HepG2 (cell line): ENCODE results near the gene COPS6. TPM values are rescaled to one million over a fixed set of nuclear protein-coding genes. Genes with fewer than 3 reads are reported as not detected.

ENCODE experiments used
- BATF2 ChIP-seq: sonication (generic); formaldehyde crosslinking; IDR thresholded peaks from 2 replicates; pipeline ENCODE4 v1.8.0; 2022; ENCODE audit warnings: mild to moderate bottlenecking, missing genetic modification reagents, moderate library complexity
- CHD2 ChIP-seq: IDR thresholded peaks from 2 replicates; pipeline ENCODE4 v1.6.1; 2011; ENCODE audit warnings: low read depth, low read length, improper control_type of control experiment
- DBP ChIP-seq: sonication (generic); formaldehyde crosslinking; IDR thresholded peaks from 2 replicates; pipeline ENCODE4 v1.4.0; 2020; ENCODE audit warnings: missing genetic modification reagents; ENCODE audit errors: not compliant biosample characterization
- DNMT3B ChIP-seq: conservative IDR thresholded peaks from 2 replicates; pipeline ENCODE4 v1.6.1; 2016; ENCODE audit warnings: missing biosample characterization, control low read depth
- ESRRA ChIP-seq: sonication (generic); formaldehyde crosslinking; IDR thresholded peaks from 2 replicates; pipeline ENCODE4 v1.5.1; 2020; ENCODE audit warnings: mild to moderate bottlenecking, low read depth, missing genetic modification reagents
- IKZF5 ChIP-seq: IDR thresholded peaks from 2 replicates; pipeline ENCODE4 v1.6.1; 2018; ENCODE audit warnings: missing genetic modification reagents, mild to moderate bottlenecking, missing compliant biosample characterization
- KDM6A ChIP-seq: IDR thresholded peaks from 2 replicates; pipeline ENCODE4 v1.6.1; 2016; ENCODE audit warnings: low read depth
- KLF6 ChIP-seq: IDR thresholded peaks from 2 replicates; pipeline ENCODE4 v1.8.0; 2016; ENCODE audit warnings: missing biosample characterization, missing genetic modification reagents
- MATR3 ChIP-seq: sonication (generic); formaldehyde crosslinking; IDR thresholded peaks from 2 replicates; pipeline ENCODE4 v1.4.0; 2020; ENCODE audit warnings: missing genetic modification reagents
- PAX8 ChIP-seq: sonication (generic); formaldehyde crosslinking; IDR thresholded peaks from 2 replicates; pipeline ENCODE4 v1.8.0; 2022; ENCODE audit warnings: mild to moderate bottlenecking, missing genetic modification reagents, borderline replicate concordance
- RBM39 ChIP-seq: fragments of 200-400 bp; formaldehyde crosslinking; IDR thresholded peaks from one replicate; pipeline ENCODE4 v1.6.1; 2018; ENCODE audit warnings: antibody characterized with exemption, mild to moderate bottlenecking, low read depth, low read length; ENCODE audit not compliant: poor library complexity, severe bottlenecking
- RFX3 ChIP-seq: IDR thresholded peaks from 2 replicates; pipeline ENCODE4 v1.6.1; 2016; ENCODE audit warnings: missing biosample characterization, missing genetic modification reagents
- SALL2 ChIP-seq: sonication (generic); formaldehyde crosslinking; IDR thresholded peaks from 2 replicates; pipeline ENCODE4 v1.8.1; 2023; ENCODE audit warnings: mild to moderate bottlenecking, missing genetic modification reagents, inconsistent platforms
- SNRNP70 ChIP-seq: fragments of 200-400 bp; formaldehyde crosslinking; IDR thresholded peaks from 2 replicates; pipeline ENCODE4 v1.6.1; 2017; ENCODE audit warnings: mild to moderate bottlenecking, low read depth, low read length, moderate library complexity
- SYNCRIP ChIP-seq: fragments of 200-400 bp; formaldehyde crosslinking; IDR thresholded peaks from 2 replicates; pipeline ENCODE4 v1.6.1; 2018; ENCODE audit warnings: mild to moderate bottlenecking, low read depth, low read length; ENCODE audit not compliant: insufficient read depth
- WIZ ChIP-seq: sonication (generic); formaldehyde crosslinking; IDR thresholded peaks from 2 replicates; pipeline ENCODE4 v1.5.1; 2020; ENCODE audit warnings: mild to moderate bottlenecking, missing genetic modification reagents
- ZBTB14 ChIP-seq: sonication (generic); formaldehyde crosslinking; IDR thresholded peaks from 2 replicates; pipeline ENCODE4 v1.4.0; 2020; ENCODE audit warnings: missing genetic modification reagents
- ZBTB8A ChIP-seq: sonication (generic); formaldehyde crosslinking; IDR thresholded peaks from 2 replicates; pipeline ENCODE4 v1.4.0; 2020; ENCODE audit warnings: mild to moderate bottlenecking, low read depth, missing genetic modification reagents, borderline replicate concordance
- ZEB1 ChIP-seq: IDR thresholded peaks from 2 replicates; pipeline ENCODE4 v1.6.1; 2012; ENCODE audit warnings: mild to moderate bottlenecking, low read depth, inconsistent platforms; ENCODE audit not compliant: insufficient replicate concordance
- ZKSCAN8 ChIP-seq: IDR thresholded peaks from 2 replicates; pipeline ENCODE4 v1.6.1; 2016; ENCODE audit warnings: borderline replicate concordance, missing genetic modification reagents, missing compliant biosample characterization
- ZNF276 ChIP-seq: sonication (generic); formaldehyde crosslinking; IDR thresholded peaks from 2 replicates; pipeline ENCODE4 v1.4.0; 2020; ENCODE audit warnings: mild to moderate bottlenecking, low read depth, missing genetic modification reagents
- ZNF337 ChIP-seq: sonication (generic); formaldehyde crosslinking; IDR thresholded peaks from 2 replicates; pipeline ENCODE4 v1.5.1; 2020; ENCODE audit warnings: missing genetic modification reagents, low read depth, mild to moderate bottlenecking, borderline replicate concordance
- ZNF33A ChIP-seq: sonication (generic); formaldehyde crosslinking; IDR thresholded peaks from 2 replicates; pipeline ENCODE4 v1.5.1; 2020; ENCODE audit warnings: missing genetic modification reagents, mild to moderate bottlenecking, moderate library complexity, borderline replicate concordance
- ZNF562 ChIP-seq: sonication (generic); formaldehyde crosslinking; IDR thresholded peaks from 2 replicates; pipeline ENCODE4 v1.8.0; 2022; ENCODE audit warnings: missing genetic modification reagents, borderline replicate concordance
- ZSCAN22 ChIP-seq: sonication (generic); formaldehyde crosslinking; IDR thresholded peaks from 2 replicates; pipeline ENCODE4 v1.4.0; 2020; ENCODE audit warnings: mild to moderate bottlenecking, missing genetic modification reagents
- polyA plus RNA-seq, 8 experiments: library from polyadenylated mRNA; depleted of rRNA in 3 of 8; stranded (reverse) in 7 of 8; unstranded in 1 of 8; fragments of >200 nt; fragmentation: Illumina TruSeq in 4 of 8; extraction: Trizol in 4 of 8; gene quantifications; 2 replicates each; pipeline versions ENCODE4 v1.2.1 to v1.2.3, GENCODE V29; 2011 to 2016; ENCODE audit warnings: low read depth in 4 of 8, missing spikeins in 1 of 8, mixed read lengths in 1 of 8; ENCODE audit not compliant: insufficient read depth in 1 of 8
- total RNA-seq, 5 experiments: library from RNA; depleted of rRNA; stranded (reverse); fragments of >200 nt; fragmentation: Illumina TruSeq; extraction: Trizol; gene quantifications; 2 replicates each; pipeline ENCODE4 v1.2.3, GENCODE V29; 2016; ENCODE audit warnings: low read depth in 1 of 5

Gene COPS6
- total and polyA plus RNA-seq, 2 of the 13 experiments (the other 11 are each of a cell fraction or from before 2014, with no cell fraction given) = 33.4 to 117 TPM

GRCh38 chr7:100101016-100101862 lies 12.5 kb downstream of the COPS6 start, which contains the start of the genes AP4M1 and MCM7 (continued):
- no peak; the same call in 1 of the 2 replicates for TF ChIP-seq ZNF276 (CRISPR knock-in tag)
- TF ChIP-seq ZNF337 (CRISPR knock-in tag) = peak; percentile 65
- no peak for TF ChIP-seq ZNF33A (CRISPR knock-in tag)
- no peak for TF ChIP-seq DBP (CRISPR knock-in tag)
- no peak for TF ChIP-seq ZBTB8A (CRISPR knock-in tag)
- TF ChIP-seq SYNCRIP = no peak
- no peak for TF ChIP-seq ESRRA (CRISPR knock-in tag)
- TF ChIP-seq SNRNP70 = no peak
- TF ChIP-seq ZSCAN22 = no peak
- TF ChIP-seq MATR3 (CRISPR knock-in tag) = no peak
- TF ChIP-seq RBM39 = peak; percentile 62
- TF ChIP-seq ZKSCAN8 (CRISPR knock-in tag) = no peak
- 0 out of 2 replicates have a peak, but pooled peaks have one; percentile 21 for TF ChIP-seq ZBTB14 (CRISPR knock-in tag)
- no peak for TF ChIP-seq ZNF562
- TF ChIP-seq PAX8 (CRISPR knock-in tag) = no peak
- no peak for TF ChIP-seq RFX3 (CRISPR knock-in tag)
- no peak for TF ChIP-seq ZEB1
- no peak for TF ChIP-seq DNMT3B (CRISPR knock-in tag)
- no peak for TF ChIP-seq IKZF5 (CRISPR knock-in tag)
- no peak for TF ChIP-seq WIZ
- no peak for TF ChIP-seq SALL2 (CRISPR knock-in tag)
- no peak for TF ChIP-seq CHD2
- TF ChIP-seq BATF2 = peak; percentile 69
- no peak for TF ChIP-seq KDM6A (CRISPR knock-in tag)
- TF ChIP-seq KLF6 (CRISPR knock-in tag) = no peak
